GM06990 (cell line): ENCODE data around the gene PER2.

ENCODE experiments used
- DNase-seq: peaks from one replicate; pipeline ENCODE4 v3.0.0-alpha.2; 2011; ENCODE audit not compliant: insufficient read length; ENCODE audit errors: extremely low read depth
- H3K27me3 ChIP-seq: replicated peaks from 2 replicates; pipeline ENCODE4 v1.6.0; 2011; ENCODE audit warnings: low read length; ENCODE audit not compliant: control insufficient read depth, insufficient read depth
- H3K36me3 ChIP-seq: 2 replicates; pipeline ENCODE4 v1.5.1; 2011; ENCODE audit warnings: low read length; ENCODE audit not compliant: control insufficient read depth, insufficient read depth
- H3K4me3 ChIP-seq: replicated peaks from 2 replicates; pipeline ENCODE4 v1.5.1; 2011; ENCODE audit warnings: low read depth, mild to moderate bottlenecking, control low read depth, low read length
- TF ChIP-seq, protein P1 (sequence below): IDR thresholded peaks from 2 replicates; pipeline ENCODE4 v1.5.1; 2011; ENCODE audit warnings: low read length, control low read depth, mild to moderate bottlenecking, inconsistent platforms; ENCODE audit not compliant: insufficient read depth, poor library complexity, severe bottlenecking

Gene PER2

DNA sequence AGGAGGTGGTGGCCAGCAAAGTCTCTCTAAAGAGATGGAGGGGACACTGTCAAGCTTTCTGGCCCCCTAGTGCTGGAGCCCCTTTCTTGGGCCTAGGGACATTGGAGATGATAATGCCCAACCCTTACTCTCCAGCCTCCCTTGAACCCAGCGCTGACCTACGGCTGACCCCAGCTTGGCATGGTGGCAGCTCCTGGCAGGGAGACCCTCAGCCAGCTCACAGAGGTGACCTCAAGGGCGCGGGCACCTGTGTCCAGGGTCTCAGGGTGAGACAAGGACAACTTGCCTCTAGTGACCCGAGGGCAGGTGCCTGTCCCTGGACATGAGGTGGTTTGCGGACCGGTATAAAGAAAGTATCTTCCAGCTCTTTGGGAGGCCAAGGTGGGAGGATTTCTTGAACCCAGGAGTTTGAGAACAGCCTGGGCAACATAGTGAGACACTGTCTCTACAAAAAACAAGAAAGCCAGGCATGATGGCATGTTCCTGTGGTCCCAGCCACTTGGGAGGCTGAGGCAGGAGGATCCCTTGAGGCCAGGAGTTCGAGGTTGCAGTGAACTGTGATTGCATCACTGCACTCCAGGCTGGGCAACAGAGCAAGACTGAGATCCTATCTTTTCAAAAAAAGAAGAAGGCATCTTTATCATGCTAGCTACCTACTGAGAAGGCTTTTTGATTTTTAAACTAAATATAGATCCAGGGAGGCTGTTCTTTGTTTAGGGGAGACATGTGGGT, 3.3 kb upstream of the PER2 start:
- H3K4me3 ChIP-seq = no peak overlapping the region
- DNase-seq = no peak
- TF ChIP-seq, protein P1, sequence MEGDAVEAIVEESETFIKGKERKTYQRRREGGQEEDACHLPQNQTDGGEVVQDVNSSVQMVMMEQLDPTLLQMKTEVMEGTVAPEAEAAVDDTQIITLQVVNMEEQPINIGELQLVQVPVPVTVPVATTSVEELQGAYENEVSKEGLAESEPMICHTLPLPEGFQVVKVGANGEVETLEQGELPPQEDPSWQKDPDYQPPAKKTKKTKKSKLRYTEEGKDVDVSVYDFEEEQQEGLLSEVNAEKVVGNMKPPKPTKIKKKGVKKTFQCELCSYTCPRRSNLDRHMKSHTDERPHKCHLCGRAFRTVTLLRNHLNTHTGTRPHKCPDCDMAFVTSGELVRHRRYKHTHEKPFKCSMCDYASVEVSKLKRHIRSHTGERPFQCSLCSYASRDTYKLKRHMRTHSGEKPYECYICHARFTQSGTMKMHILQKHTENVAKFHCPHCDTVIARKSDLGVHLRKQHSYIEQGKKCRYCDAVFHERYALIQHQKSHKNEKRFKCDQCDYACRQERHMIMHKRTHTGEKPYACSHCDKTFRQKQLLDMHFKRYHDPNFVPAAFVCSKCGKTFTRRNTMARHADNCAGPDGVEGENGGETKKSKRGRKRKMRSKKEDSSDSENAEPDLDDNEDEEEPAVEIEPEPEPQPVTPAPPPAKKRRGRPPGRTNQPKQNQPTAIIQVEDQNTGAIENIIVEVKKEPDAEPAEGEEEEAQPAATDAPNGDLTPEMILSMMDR = no peak
- H3K36me3 ChIP-seq = no peaks in the 10 kb centered on the region
- H3K27me3 ChIP-seq = no peaks in the 10 kb centered on the region; the same call in 1 of the 2 replicates

DNA sequence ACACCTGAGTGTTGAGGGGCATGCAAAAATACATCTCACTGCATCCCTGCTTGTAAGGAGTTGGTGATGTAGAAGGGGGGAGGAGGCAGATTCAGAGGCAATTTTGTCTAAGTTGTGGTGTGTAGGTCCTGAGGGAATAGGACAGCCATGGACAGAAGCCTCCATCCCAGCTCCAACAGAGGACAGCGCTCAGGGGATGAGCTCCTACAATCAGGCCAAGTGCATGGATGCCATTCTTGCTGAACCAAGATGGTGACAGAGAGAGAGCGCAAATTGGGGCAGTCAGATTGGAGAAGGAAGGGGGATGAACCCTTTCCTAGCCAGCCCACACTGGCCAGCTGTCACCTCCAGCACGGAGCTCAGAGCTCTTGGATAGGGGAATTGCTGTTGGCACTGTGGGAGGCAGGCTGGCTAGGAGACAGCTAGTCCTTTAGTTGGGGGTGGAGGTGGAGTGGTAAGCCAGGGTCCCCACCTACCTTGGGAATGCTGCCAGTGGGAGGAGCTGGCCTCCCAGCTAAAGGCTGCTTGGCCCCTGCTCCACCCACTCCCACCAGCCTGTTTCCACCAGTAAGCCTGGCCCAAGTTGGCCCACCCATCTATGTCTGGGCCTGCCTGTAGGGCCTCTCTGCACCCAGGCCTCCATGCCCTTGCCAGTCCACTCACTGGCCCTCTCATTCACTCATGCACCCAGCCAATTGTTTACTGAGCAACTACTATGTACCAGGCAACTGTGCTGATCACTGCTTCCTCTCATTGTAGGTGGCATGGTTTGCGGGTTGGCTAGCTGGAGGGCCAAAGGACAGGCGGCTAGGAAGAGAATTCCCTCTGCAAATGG, 2.5 kb upstream of the PER2 start:
- H3K27me3 ChIP-seq = no peaks in the 10 kb centered on the region
- no peak for DNase-seq
- H3K4me3 ChIP-seq = no peak overlapping the region

DNA sequence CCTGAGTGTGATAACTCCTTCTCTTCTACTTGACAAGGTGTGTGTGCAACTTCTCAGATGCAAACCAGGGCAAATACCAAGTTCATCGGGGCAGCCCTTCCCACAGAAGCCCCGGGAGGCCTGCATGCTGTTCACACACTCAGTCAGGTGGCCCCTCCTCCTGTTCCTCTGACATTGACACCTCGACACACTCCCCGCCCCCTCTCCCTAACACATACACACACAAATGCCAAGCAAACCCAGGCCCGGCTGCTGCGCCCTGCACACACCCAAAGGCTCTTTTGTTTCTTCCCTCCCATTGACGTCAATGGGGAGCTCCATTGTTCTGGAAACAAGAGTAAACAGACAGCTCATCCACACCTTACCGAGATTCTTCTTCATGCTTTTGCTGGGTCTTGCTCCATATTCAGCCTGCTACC, 1.7 kb upstream of the PER2 start:
- Histone ChIP-seq H3K27me3 (no peaks in the 10 kb centered on the region), H3K36me3 (no peaks in the 10 kb centered on the region), H3K4me3 (no peak overlapping the region; the same call in 1 of the 2 replicates)
- TF ChIP-seq, protein P1 = no peak
- DNase-seq = no peak

More for the DNA sequence above, 2.5 kb upstream of the PER2 start:
- H3K36me3 ChIP-seq = no peaks in the 10 kb centered on the region
- TF ChIP-seq, protein P1 = no peak

DNA sequence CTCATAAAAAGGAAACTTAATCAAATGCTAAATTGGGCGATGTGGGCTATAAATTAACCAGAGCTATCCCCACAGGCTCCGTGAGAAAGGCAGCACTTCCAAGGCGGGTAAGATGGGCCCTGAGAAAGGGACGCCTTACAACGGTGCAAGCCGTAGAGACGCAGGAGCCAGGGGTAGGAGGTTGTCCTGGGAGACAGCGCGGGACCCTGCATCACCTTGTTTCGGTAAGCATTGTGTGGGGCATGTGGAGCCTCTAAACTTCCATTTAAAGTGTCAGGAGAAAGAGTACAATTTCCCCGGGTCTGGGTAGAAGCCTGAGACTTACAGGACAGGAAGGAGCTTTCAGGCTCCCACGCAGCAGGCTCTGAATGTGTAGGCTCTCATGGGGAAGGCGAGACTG, 1.2 kb upstream of the PER2 start:
- TF ChIP-seq, protein P1 = no peak
- DNase-seq = peak; percentile 39
- peak overlapping the region; percentile 73 for H3K4me3 ChIP-seq

DNA sequence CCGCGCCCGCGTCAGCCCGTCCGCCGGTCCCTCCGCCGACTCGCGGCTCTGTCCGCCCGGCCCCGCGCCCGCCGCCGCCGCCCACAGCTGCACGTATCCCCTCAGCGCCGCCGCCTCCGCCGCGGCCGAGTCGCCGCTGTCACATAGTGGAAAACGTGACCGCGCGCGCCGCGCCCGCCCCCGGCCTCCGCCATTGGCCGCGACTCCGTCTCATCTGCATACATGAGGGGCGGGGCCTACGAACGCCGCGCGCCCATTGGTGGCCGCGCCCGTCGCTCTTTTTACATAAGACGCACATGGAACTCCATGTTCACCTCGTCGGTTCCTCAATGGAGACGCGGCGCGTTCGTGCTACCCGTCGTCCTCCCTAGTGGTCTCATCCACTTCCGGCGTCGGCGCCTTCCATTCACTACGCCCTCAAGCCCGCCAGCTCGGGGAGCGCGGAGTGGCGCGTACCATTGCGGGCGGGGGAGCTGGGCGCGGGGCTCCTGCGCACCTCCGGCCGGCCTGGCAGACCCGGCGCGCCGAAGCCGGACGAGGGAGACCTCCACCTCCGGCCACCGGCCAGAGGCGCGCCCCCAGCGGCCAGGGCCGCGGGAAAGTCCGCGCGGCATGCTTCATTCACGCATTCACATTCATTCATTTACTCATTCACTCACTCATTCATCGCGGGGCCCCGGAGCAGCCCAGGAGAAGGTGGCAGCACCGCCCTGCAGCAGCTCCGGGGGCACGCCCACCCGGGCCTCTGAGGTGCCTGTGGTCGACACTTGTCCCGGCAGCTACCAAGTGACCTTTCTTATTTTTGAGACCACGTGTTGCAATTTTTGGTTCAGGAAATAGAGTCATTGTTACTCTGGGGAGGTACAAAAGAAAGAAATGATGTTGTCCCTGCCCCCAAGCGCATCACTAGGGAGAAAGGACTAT, 502 bp upstream of the PER2 start:
- no peaks in the 10 kb centered on the region for H3K36me3 ChIP-seq
- DNase-seq = peak; percentile 100
- no peaks in the 10 kb centered on the region for H3K27me3 ChIP-seq
- H3K4me3 ChIP-seq = peak overlapping the region; percentile 94
- TF ChIP-seq, protein P1 = peak; percentile 25

More for the DNA sequence above, 1.2 kb upstream of the PER2 start:
- no peaks in the 10 kb centered on the region for H3K27me3 ChIP-seq
- no peaks in the 10 kb centered on the region for H3K36me3 ChIP-seq
